Fibroblast of lung (primary cell): ENCODE data around the gene FAM210A. TPM values are rescaled to one million over a fixed set of nuclear protein-coding genes. Genes with fewer than 3 reads are reported as not detected.

Source experiments
- DNase-seq, 2 donors: peaks; one replicate each; pipeline versions ENCODE4 v3.0.0 to v3.0.0-alpha.2; 2010; ENCODE audit warnings: low read depth in 2 of 2
- H2AFZ ChIP-seq: 2 replicates; pipeline ENCODE4 v1.5.1; 2012; ENCODE audit warnings: low read length, control low read depth, inconsistent platforms
- H3K27ac ChIP-seq: 2 replicates; pipeline ENCODE4 v1.5.1; 2011; ENCODE audit warnings: low read length, control low read depth; ENCODE audit not compliant: insufficient read depth
- H3K27me3 ChIP-seq: 2 replicates; pipeline ENCODE4 v1.5.1; 2011; ENCODE audit warnings: mild to moderate bottlenecking, low read length; ENCODE audit not compliant: control insufficient read depth, insufficient read depth
- H3K36me3 ChIP-seq: 2 replicates; pipeline ENCODE4 v1.5.1; 2011; ENCODE audit warnings: low read length; ENCODE audit not compliant: control insufficient read depth, insufficient read depth
- H3K4me1 ChIP-seq: 2 replicates; pipeline ENCODE4 v1.5.1; 2011; ENCODE audit warnings: low read length; ENCODE audit not compliant: control insufficient read depth, insufficient read depth; ENCODE audit errors: extremely low read depth
- H3K4me2 ChIP-seq: 2 replicates; pipeline ENCODE4 v1.5.1; 2011; ENCODE audit warnings: low read length, control low read depth; ENCODE audit not compliant: insufficient read depth; ENCODE audit errors: extremely low read depth
- H3K4me3 ChIP-seq, 4 experiments: fragments of 200-600 bp in 1 of 4; sonication (generic) in 1 of 4; replicated peaks in 1 of 4; 2 replicates each; pipeline ENCODE4 v1.5.1; 2011 to 2016; ENCODE audit warnings: low read length in 4 of 4, low read depth in 3 of 4, mild to moderate bottlenecking in 3 of 4, control low read depth in 2 of 4, inconsistent platforms in 1 of 4, mixed read lengths in 1 of 4; ENCODE audit not compliant: insufficient read depth in 1 of 4; ENCODE audit errors: control extremely low read depth in 1 of 4
- H3K79me2 ChIP-seq: 2 replicates; pipeline ENCODE4 v1.5.1; 2012; ENCODE audit warnings: mild to moderate bottlenecking, low read length, inconsistent platforms; ENCODE audit not compliant: control insufficient read depth, insufficient read depth
- H3K9ac ChIP-seq: 2 replicates; pipeline ENCODE4 v1.5.1; 2011; ENCODE audit warnings: mild to moderate bottlenecking, low read length, control low read depth; ENCODE audit not compliant: insufficient read depth
- H3K9me3 ChIP-seq: 2 replicates; pipeline ENCODE4 v1.5.1; 2012; ENCODE audit warnings: low read depth, low read length; ENCODE audit not compliant: control insufficient read depth, insufficient read depth
- H4K20me1 ChIP-seq: 2 replicates; pipeline ENCODE4 v1.5.1; 2011; ENCODE audit warnings: low read length; ENCODE audit not compliant: control insufficient read depth, insufficient read depth; ENCODE audit errors: extremely low read depth
- CTCF ChIP-seq, 2 donors: IDR thresholded peaks in 1 of 2; conservative IDR thresholded peaks in 1 of 2; 1 replicate in 1 of 2; 2 replicates in 1 of 2; pipeline ENCODE4 v1.5.1; 2011 to 2012; ENCODE audit warnings: low read length in 2 of 2, control low read depth in 1 of 2, inconsistent platforms in 1 of 2, low read depth in 1 of 2, mild to moderate bottlenecking in 1 of 2
- EZH2 ChIP-seq: IDR thresholded peaks from 2 replicates; pipeline ENCODE4 v1.5.1; 2012; ENCODE audit warnings: low read length, control low read depth, mild to moderate bottlenecking; ENCODE audit errors: missing control alignments
- polyA plus RNA-seq, 2 donors: library from polyadenylated mRNA; depleted of rRNA in 1 of 2; stranded (reverse) in 1 of 2; unstranded in 1 of 2; fragments of >200 nt; gene quantifications; 2 replicates each; pipeline ENCODE4 v1.2.1, GENCODE V29; 2011 to 2012; ENCODE audit warnings: missing spikeins in 1 of 2
- total RNA-seq: library from RNA; depleted of rRNA; stranded (reverse); fragments of >200 nt; gene quantifications from 2 replicates; pipeline ENCODE4 v1.2.1, GENCODE V29; 2014

The FAM210A gene
- total and polyA plus RNA-seq, 2 donors (not counting 1 experiment from before 2014, with no cell fraction given) = 14.2 to 17.5 TPM

GRCh38 chr18:13647761-13648160, 78.6 kb downstream of the FAM210A start:
- TF ChIP-seq CTCF (conservative IDR thresholded peaks at IDR 0.05 in 1 of 2, IDR thresholded peaks at IDR 0.05 in 1 of 2; ENCODE audit: low read depth in 1 of 2, low read length in 2 of 2) (no peak), EZH2 (no peak)
- Histone ChIP-seq H3K9ac (no peak overlapping the region), H3K79me2 (no peaks in the 10 kb centered on the region), H4K20me1 (no peaks in the 10 kb centered on the region), H3K27ac (no peak overlapping the region), H3K4me1 (no peaks in the 10 kb centered on the region), H3K27me3 (no peaks in the 10 kb centered on the region), H3K4me2 (no peak overlapping the region), H3K36me3 (no peaks in the 10 kb centered on the region), H3K9me3 (no peaks in the 10 kb centered on the region), H3K4me3 (no peak overlapping the region), H2AFZ (no peak overlapping the region)
- DNase-seq = no peak

- no peak for TF ChIP-seq EZH2
- TF ChIP-seq CTCF (conservative IDR thresholded peaks at IDR 0.05 in 1 of 2, IDR thresholded peaks at IDR 0.05 in 1 of 2; ENCODE audit: low read depth in 1 of 2, low read length in 2 of 2) = no peak
- DNase-seq = no peak
These were observed 79.7 kb downstream of the FAM210A start for GRCh38 chr18:13646633-13647032.

GRCh38 chr18:13645093-13645492, 81.3 kb downstream of the FAM210A start:
- Histone ChIP-seq H3K4me3 (no peak overlapping the region), H3K9ac (no peak overlapping the region), H3K36me3 (no peaks in the 10 kb centered on the region), H3K27ac (no peak overlapping the region), H3K27me3 (peaks cover 6% of the 10 kb centered on the region), H3K4me2 (no peak overlapping the region), H2AFZ (no peak overlapping the region), H3K4me1 (no peaks in the 10 kb centered on the region), H4K20me1 (no peaks in the 10 kb centered on the region), H3K79me2 (no peaks in the 10 kb centered on the region), H3K9me3 (no peaks in the 10 kb centered on the region)
- TF ChIP-seq CTCF (conservative IDR thresholded peaks at IDR 0.05 in 1 of 2, IDR thresholded peaks at IDR 0.05 in 1 of 2; ENCODE audit: low read depth in 1 of 2, low read length in 2 of 2) (no peak), EZH2 (no peak)
- no peak for DNase-seq

More at GRCh38 chr18:13646633-13647032, 79.7 kb downstream of the FAM210A start:
- H3K9me3 ChIP-seq = no peaks in the 10 kb centered on the region
- no peaks in the 10 kb centered on the region for H4K20me1 ChIP-seq
- no peaks in the 10 kb centered on the region for H3K36me3 ChIP-seq
- no peak overlapping the region for H3K9ac ChIP-seq
- H2AFZ ChIP-seq = no peak overlapping the region
- H3K79me2 ChIP-seq = no peaks in the 10 kb centered on the region
- no peak overlapping the region for H3K27ac ChIP-seq
- H3K27me3 ChIP-seq = no peaks in the 10 kb centered on the region
- H3K4me2 ChIP-seq = no peak overlapping the region
- no peak overlapping the region for H3K4me3 ChIP-seq
- no peaks in the 10 kb centered on the region for H3K4me1 ChIP-seq
